Gastrocnemius medialis (tissue), 4 donors: Measurements from ENCODE around the gene ATAT1. TPM values are rescaled to one million over a fixed set of nuclear protein-coding genes. Genes with fewer than 3 reads are reported as not detected.

Experiments
- ATAC-seq, 2 donors: fragments of 150-250 bp; one replicate each; pipeline ENCODE4 v1.9.1; 2016
- DNase-seq, 2 donors: peaks; one replicate each; pipeline ENCODE4 v3.0.0-alpha.2; 2019
- H3K27ac ChIP-seq, 4 donors: fragments of 200-600 bp; sonication (generic); 1 replicate in 1 of 4; 2 replicates in 3 of 4; pipeline ENCODE4 v1.5.1; 2016 to 2018; ENCODE audit warnings: mild to moderate bottlenecking in 2 of 4, moderate library complexity in 1 of 4
- H3K27me3 ChIP-seq, 3 donors: fragments of 200-600 bp; sonication (generic) in 2 of 3; 1 replicate in 1 of 3; 2 replicates in 2 of 3; pipeline versions ENCODE4 v1.5.1 to v1.6.0; 2016 to 2019; ENCODE audit warnings: mild to moderate bottlenecking in 1 of 3, moderate library complexity in 1 of 3
- H3K36me3 ChIP-seq, 2 donors: fragments of 200-600 bp; sonication (generic) in 1 of 2; one replicate each; pipeline ENCODE4 v1.5.1; 2017 to 2018
- H3K4me1 ChIP-seq, 2 donors: fragments of 200-600 bp; sonication (generic) in 1 of 2; one replicate each; pipeline ENCODE4 v1.5.1; 2016 to 2017; ENCODE audit warnings: mild to moderate bottlenecking in 2 of 2
- H3K4me3 ChIP-seq, 4 donors: fragments of 200-600 bp; sonication (generic) in 3 of 4; 1 replicate in 1 of 4; 2 replicates in 3 of 4; pipeline ENCODE4 v1.5.1; 2016 to 2019; ENCODE audit warnings: mild to moderate bottlenecking in 2 of 4
- H3K9me3 ChIP-seq, 3 donors: fragments of 200-600 bp; sonication (generic) in 2 of 3; 1 replicate in 1 of 3; 2 replicates in 2 of 3; pipeline ENCODE4 v1.5.1; 2016 to 2019
- CTCF ChIP-seq, 5 experiments: fragments of 450-650 bp in 3 of 5; fragments of 200-600 bp in 2 of 5; sonication (generic) in 2 of 5; IDR thresholded peaks in 4 of 5; conservative IDR thresholded peaks in 1 of 5; 1 replicate in 4 of 5; 2 replicates in 1 of 5; pipeline ENCODE4 v1.5.1; 2016 to 2019; ENCODE audit warnings: antibody characterized with exemption in 5 of 5, mild to moderate bottlenecking in 3 of 5, moderate library complexity in 3 of 5
- POLR2A ChIP-seq, 2 donors: fragments of 450-650 bp; IDR thresholded peaks; one replicate each; pipeline ENCODE4 v1.6.1; 2017; ENCODE audit warnings: antibody characterized with exemption in 2 of 2, mild to moderate bottlenecking in 2 of 2, moderate library complexity in 2 of 2
- in situ Hi-C, 4 donors: fragments of 200-750 bp; cut with MboI; loops; one replicate each; pipeline versions ENCODE4 v1.15.0 to v1.8.0; 2017; ENCODE audit warnings: low sequenced_read_pairs in 4 of 4
- intact Hi-C: fragments of 100-400 bp; cut with DNase I; formaldehyde crosslinking; loops from one replicate; pipeline ENCODE4 v1.15.1; 2023; ENCODE audit warnings: low total_unique reads
- total RNA-seq, 4 donors: library from RNA; depleted of rRNA; stranded (reverse); fragments of >200 nt; gene quantifications; one replicate each; pipeline versions ENCODE4 v1.1.0 to v1.2.3, GENCODE V29; 2016

The ATAT1 gene
- total RNA-seq, 4 donors from 2014 or later: 0.73 to 7.8 (median 1.7) TPM

GRCh38 chr6:30640481-30640880, 13.8 kb downstream of the ATAT1 start:
- intact Hi-C loops: no loop called here

GRCh38 chr6:30641048-30641447, 14.4 kb downstream of the ATAT1 start:
- TF ChIP-seq POLR2A (IDR thresholded peaks at IDR 0.05): no peak
- TF ChIP-seq CTCF (IDR thresholded peaks at IDR 0.05 in 4 of 5, conservative IDR thresholded peaks at IDR 0.05 in 1 of 5): no peak
- DNase-seq (no peak), ATAC-seq (no peak)

More at GRCh38 chr6:30640481-30640880, 13.8 kb downstream of the ATAT1 start:
- Histone ChIP-seq H3K4me1 (no peaks in the 10 kb centered on the region), H3K4me3 (no peak overlapping the region), H3K9me3 (no peaks in the 10 kb centered on the region), H3K36me3 (peaks cover 0 to 12% of the 10 kb centered on the region in 2 donors), H3K27ac (no peak overlapping the region), H3K27me3 (no peaks in the 10 kb centered on the region)
- ATAC-seq (no peak), DNase-seq (no peak)
- TF ChIP-seq CTCF (IDR thresholded peaks at IDR 0.05 in 4 of 5, conservative IDR thresholded peaks at IDR 0.05 in 1 of 5): no peak
- TF ChIP-seq POLR2A (IDR thresholded peaks at IDR 0.05): no peak
- in situ Hi-C loops: no loop called here

GRCh38 chr6:30643656-30644055, 17.0 kb downstream of the ATAT1 start:
- Histone ChIP-seq H3K4me1 (peaks cover 11% of the 10 kb centered on the region in 2 donors), H3K9me3 (no peaks in the 10 kb centered on the region), H3K27me3 (no peaks in the 10 kb centered on the region), H3K27ac (no peak overlapping the region), H3K4me3 (no peak overlapping the region), H3K36me3 (peaks cover 0 to 12% of the 10 kb centered on the region in 2 donors)
- TF ChIP-seq POLR2A (IDR thresholded peaks at IDR 0.05) (no peak), CTCF (IDR thresholded peaks at IDR 0.05 in 4 of 5, conservative IDR thresholded peaks at IDR 0.05 in 1 of 5) (no peak)
- ATAC-seq (no peak), DNase-seq (no peak)
- in situ Hi-C loops (no loop called here), intact Hi-C loops (no loop called here)

More at GRCh38 chr6:30641048-30641447, 14.4 kb downstream of the ATAT1 start:
- in situ Hi-C loops: no loop called here
- Histone ChIP-seq H3K27ac (no peak overlapping the region), H3K9me3 (no peaks in the 10 kb centered on the region), H3K27me3 (no peaks in the 10 kb centered on the region), H3K4me3 (no peak overlapping the region), H3K4me1 (no peaks in the 10 kb centered on the region), H3K36me3 (peaks cover 0 to 12% of the 10 kb centered on the region in 2 donors)
- intact Hi-C loops: no loop called here

- in situ Hi-C loops: no loop called here
These were observed 18.1 kb downstream of the ATAT1 start for GRCh38 chr6:30644769-30645168.

More at GRCh38 chr6:30644769-30645168, 18.1 kb downstream of the ATAT1 start:
- Histone ChIP-seq H3K4me3 (no peak overlapping the region), H3K4me1 (peaks cover 11 to 15% of the 10 kb centered on the region in 2 donors), H3K36me3 (peaks cover 0 to 15% of the 10 kb centered on the region in 2 donors), H3K27ac (no peak overlapping the region), H3K9me3 (no peaks in the 10 kb centered on the region), H3K27me3 (no peaks in the 10 kb centered on the region)
- intact Hi-C loops: no loop called here
- DNase-seq: no peak
- TF ChIP-seq CTCF (IDR thresholded peaks at IDR 0.05 in 4 of 5, conservative IDR thresholded peaks at IDR 0.05 in 1 of 5) (no peak), POLR2A (IDR thresholded peaks at IDR 0.05) (no peak)
- ATAC-seq: no peak
